ENCODE results near the gene ADAM33.

DNA sequence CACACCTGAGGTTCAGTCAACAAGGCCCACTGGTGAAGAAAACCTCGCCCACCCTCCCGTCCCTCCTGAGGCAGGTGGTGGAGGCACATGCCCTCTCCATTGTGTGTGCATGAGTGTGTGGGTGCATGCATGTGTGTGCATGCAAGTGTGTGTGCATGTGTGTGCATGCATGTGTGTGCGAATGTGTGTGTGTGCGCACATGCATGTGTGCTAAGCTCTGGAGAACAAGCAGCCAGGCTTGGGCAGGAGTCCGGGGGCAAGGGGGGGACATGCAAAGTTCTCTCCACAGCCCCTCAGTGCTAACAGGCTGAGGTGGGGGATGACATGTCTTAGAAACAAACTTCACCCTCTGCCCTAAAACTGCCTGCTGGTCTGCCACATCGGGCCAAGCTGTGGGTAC, 47.6 kb upstream of the ADAM33 start:
- TF ChIP-seq, protein P1, sequence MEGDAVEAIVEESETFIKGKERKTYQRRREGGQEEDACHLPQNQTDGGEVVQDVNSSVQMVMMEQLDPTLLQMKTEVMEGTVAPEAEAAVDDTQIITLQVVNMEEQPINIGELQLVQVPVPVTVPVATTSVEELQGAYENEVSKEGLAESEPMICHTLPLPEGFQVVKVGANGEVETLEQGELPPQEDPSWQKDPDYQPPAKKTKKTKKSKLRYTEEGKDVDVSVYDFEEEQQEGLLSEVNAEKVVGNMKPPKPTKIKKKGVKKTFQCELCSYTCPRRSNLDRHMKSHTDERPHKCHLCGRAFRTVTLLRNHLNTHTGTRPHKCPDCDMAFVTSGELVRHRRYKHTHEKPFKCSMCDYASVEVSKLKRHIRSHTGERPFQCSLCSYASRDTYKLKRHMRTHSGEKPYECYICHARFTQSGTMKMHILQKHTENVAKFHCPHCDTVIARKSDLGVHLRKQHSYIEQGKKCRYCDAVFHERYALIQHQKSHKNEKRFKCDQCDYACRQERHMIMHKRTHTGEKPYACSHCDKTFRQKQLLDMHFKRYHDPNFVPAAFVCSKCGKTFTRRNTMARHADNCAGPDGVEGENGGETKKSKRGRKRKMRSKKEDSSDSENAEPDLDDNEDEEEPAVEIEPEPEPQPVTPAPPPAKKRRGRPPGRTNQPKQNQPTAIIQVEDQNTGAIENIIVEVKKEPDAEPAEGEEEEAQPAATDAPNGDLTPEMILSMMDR (conservative IDR thresholded peaks at IDR 0.05; ENCODE audit: low read depth, low read length), result no peak
- no peak for TF ChIP-seq EZH2 (IDR thresholded peaks at IDR 0.05; ENCODE audit: borderline replicate concordance, low read depth, low read length, poor library complexity, severe bottlenecking)

Data from A673 (cell line).